ENCODE data around the gene SPPL2C. TPM values are rescaled to one million over a fixed set of nuclear protein-coding genes. Genes with fewer than 3 reads are reported as not detected.

SPPL2C gene
- total and polyA plus RNA-seq, 2 of the 8 experiments (the other 6 are each of a cell fraction or from before 2014, with no cell fraction given), result not detected

DNA sequence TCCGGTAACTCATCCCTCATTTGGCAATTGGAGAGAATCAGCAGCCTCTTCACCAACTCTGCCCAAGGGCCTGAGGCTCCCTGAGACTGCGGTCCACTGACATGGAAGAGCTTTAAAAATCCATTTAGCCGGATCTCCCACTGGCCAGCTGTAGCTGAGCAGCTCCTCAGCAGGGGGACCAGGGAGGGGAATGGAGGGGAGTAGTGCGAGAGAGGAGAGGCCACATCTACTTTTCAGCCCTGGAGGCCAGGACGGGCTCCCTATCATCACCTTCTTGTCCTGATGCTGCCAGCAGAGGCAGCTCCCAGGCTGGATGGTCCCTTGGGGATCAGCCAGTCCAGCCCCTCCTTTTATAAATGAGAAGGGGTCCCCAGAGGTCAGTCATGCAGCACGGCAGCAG, 25.0 kb upstream of the SPPL2C start (continued):
- TF ChIP-seq SIRT6 (IDR thresholded peaks at IDR 0.05; ENCODE audit: low read length) (no peak), HDAC6 (IDR thresholded peaks at IDR 0.05; ENCODE audit: low read depth, low read length) (no peak)

Data from H1 (cell line).